Osteoblast (primary cell): ENCODE results near the gene ANKRD29. TPM values are rescaled to one million over a fixed set of nuclear protein-coding genes. Genes with fewer than 3 reads are reported as not detected.

Experiments
- DNase-seq: peaks from one replicate; pipeline ENCODE4 v3.0.0; 2011; ENCODE audit warnings: low spot score, mixed read lengths; ENCODE audit not compliant: insufficient read length; ENCODE audit errors: missing footprints
- H2AFZ ChIP-seq: 2 replicates; pipeline ENCODE4 v1.6.0; 2011; ENCODE audit warnings: mild to moderate bottlenecking, low read length
- H3K27ac ChIP-seq: 2 replicates; pipeline ENCODE4 v1.5.1; 2011; ENCODE audit warnings: mild to moderate bottlenecking, low read depth, low read length, moderate library complexity
- H3K27me3 ChIP-seq: 2 replicates; pipeline ENCODE4 v1.6.0; 2012; ENCODE audit warnings: mild to moderate bottlenecking, control low read depth, inconsistent platforms, low read length, moderate library complexity; ENCODE audit not compliant: insufficient read depth
- H3K36me3 ChIP-seq: 2 replicates; pipeline ENCODE4 v1.5.1; 2011; ENCODE audit warnings: mild to moderate bottlenecking, low read length, control low read depth, moderate library complexity; ENCODE audit not compliant: insufficient read depth
- H3K4me1 ChIP-seq: 2 replicates; pipeline ENCODE4 v1.5.1; 2011; ENCODE audit warnings: mild to moderate bottlenecking, low read length, control low read depth, moderate library complexity; ENCODE audit not compliant: insufficient read depth
- H3K4me2 ChIP-seq: 2 replicates; pipeline ENCODE4 v1.6.0; 2011; ENCODE audit warnings: mild to moderate bottlenecking, low read length; ENCODE audit not compliant: insufficient read depth
- H3K4me3 ChIP-seq: fragments of 200-600 bp; sonication (generic); 3 replicates; pipeline ENCODE4 v1.5.1; 2012; ENCODE audit warnings: mild to moderate bottlenecking, low read length, inconsistent platforms; ENCODE audit not compliant: insufficient read depth
- H3K79me2 ChIP-seq: 2 replicates; pipeline ENCODE4 v1.6.0; 2012; ENCODE audit warnings: mild to moderate bottlenecking, low read length, control low read depth, inconsistent platforms; ENCODE audit not compliant: insufficient read depth
- H3K9me3 ChIP-seq: 2 replicates; pipeline ENCODE4 v1.5.1; 2011; ENCODE audit warnings: low read depth, low read length, control low read depth
- H4K20me1 ChIP-seq: 2 replicates; pipeline ENCODE4 v1.6.0; 2012; ENCODE audit warnings: mild to moderate bottlenecking, low read length, control low read depth; ENCODE audit not compliant: insufficient read depth
- CTCF ChIP-seq: IDR thresholded peaks from 2 replicates; pipeline ENCODE4 v1.5.1; 2011; ENCODE audit warnings: mild to moderate bottlenecking, low read depth, low read length, moderate library complexity; ENCODE audit errors: extremely low read depth
- total RNA-seq: library from RNA; depleted of rRNA; stranded (reverse); fragments of >200 nt; gene quantifications from 2 replicates; pipeline ENCODE4 v1.2.3, GENCODE V29; 2012

Gene ANKRD29
- total RNA-seq, 1 donor: 9.8 TPM

- H3K4me2 ChIP-seq: no peak overlapping the region
- H4K20me1 ChIP-seq: no peaks in the 10 kb centered on the region
- H3K4me1 ChIP-seq: peaks cover 8% of the 10 kb centered on the region
- H3K4me3 ChIP-seq: no peak overlapping the region
- no peaks in the 10 kb centered on the region for H3K36me3 ChIP-seq
- DNase-seq: no peak
- no peak overlapping the region for H2AFZ ChIP-seq
- no peak overlapping the region for H3K27ac ChIP-seq
- no peak for TF ChIP-seq CTCF
- H3K27me3 ChIP-seq: no peaks in the 10 kb centered on the region
- H3K79me2 ChIP-seq: no peaks in the 10 kb centered on the region
- H3K9me3 ChIP-seq: no peaks in the 10 kb centered on the region
Measured at GRCh38 chr18:23635283-23636070, 27.2 kb downstream of the ANKRD29 start.

- Histone ChIP-seq H3K4me3 (no peak overlapping the region), H3K79me2 (no peaks in the 10 kb centered on the region), H3K27me3 (no peaks in the 10 kb centered on the region), H3K36me3 (no peaks in the 10 kb centered on the region), H3K9me3 (no peaks in the 10 kb centered on the region), H2AFZ (no peak overlapping the region), H4K20me1 (no peaks in the 10 kb centered on the region), H3K4me1 (peaks cover 8% of the 10 kb centered on the region), H3K4me2 (no peak overlapping the region), H3K27ac (no peak overlapping the region)
- DNase-seq: no peak
- no peak for TF ChIP-seq CTCF
Measured at GRCh38 chr18:23634692-23635091, 28.0 kb downstream of the ANKRD29 start.

- Histone ChIP-seq H3K27ac (no peak overlapping the region), H3K79me2 (no peaks in the 10 kb centered on the region), H3K9me3 (no peaks in the 10 kb centered on the region), H3K27me3 (no peaks in the 10 kb centered on the region), H3K4me1 (peaks cover 14% of the 10 kb centered on the region), H3K36me3 (no peaks in the 10 kb centered on the region), H2AFZ (no peak overlapping the region), H3K4me3 (no peak overlapping the region), H4K20me1 (no peaks in the 10 kb centered on the region), H3K4me2 (no peak overlapping the region)
- DNase-seq: no peak
- TF ChIP-seq CTCF: no peak
Measured at GRCh38 chr18:23632615-23633014, 30.1 kb downstream of the ANKRD29 start.

- no peaks in the 10 kb centered on the region for H3K27me3 ChIP-seq
- peak; percentile 54 for DNase-seq
- no peaks in the 10 kb centered on the region for H3K36me3 ChIP-seq
- no peak overlapping the region for H3K4me3 ChIP-seq
- H3K79me2 ChIP-seq: no peaks in the 10 kb centered on the region
- no peak overlapping the region for H3K27ac ChIP-seq
- H3K4me2 ChIP-seq: peak overlapping the region; percentile 66
- H3K4me1 ChIP-seq: peaks cover 23% of the 10 kb centered on the region
- H4K20me1 ChIP-seq: no peaks in the 10 kb centered on the region
- H3K9me3 ChIP-seq: no peaks in the 10 kb centered on the region
- peak overlapping the region; percentile 68 for H2AFZ ChIP-seq
- TF ChIP-seq CTCF: no peak
Measured at GRCh38 chr18:23631746-23632145, 31.0 kb downstream of the ANKRD29 start.
